ENCODE results near the gene RCSD1. TPM values are rescaled to one million over a fixed set of nuclear protein-coding genes. Genes with fewer than 3 reads are reported as not detected.
A peak's percentile ranks its signal among the peaks of the same experiment; 100 is the strongest.

Gene RCSD1
- total RNA-seq, 5 donors from 2014 or later (not counting 1 experiment from before 2014, with no cell fraction given) = 101 to 126 (median 107) TPM

GRCh38 chr1:167707942-167708341 is 77.9 kb downstream of the RCSD1 start:
- ChIA-PET CTCF (interaction anchor here in 1 of 2 donors (0.6 kb wide), 1 partner anchor 169 kb away, joined by 7 read pairs; no protein-coding TSS in a partner anchor), POLR2A (interaction anchor here (0.6 to 0.7 kb wide), 2 partner anchors 16 to 42 kb away, joined by 3 read pairs; no protein-coding TSS in a partner anchor)
- H3K27ac Mint-ChIP-seq = peak overlapping the region; percentile 56 to 87
- no peak overlapping the region for H3K4me3 Mint-ChIP-seq
- Histone ChIP-seq H3K9me3 (no peaks in the 10 kb centered on the region), H3K36me3 (ENCODE audit: control insufficient read depth in 2 of 2, extremely low read depth in 1 of 2, insufficient read depth in 1 of 2, low read length in 1 of 2) (peaks cover 0 to 37% of the 10 kb centered on the region in 2 donors), H3K27me3 (replicated peaks in 1 of 2; ENCODE audit: control insufficient read depth in 2 of 2, extremely low read depth in 1 of 2, insufficient read depth in 2 of 2, low read length in 1 of 2) (no peaks in the 10 kb centered on the region), H3K4me3 (ENCODE audit: control insufficient read depth in 1 of 2, extremely low read depth in 1 of 2, low read length in 1 of 2) (no peak overlapping the region), H3K27ac (ENCODE audit: low read length) (no peak overlapping the region), H3K4me1 (ENCODE audit: control insufficient read depth in 1 of 2, extremely low read depth in 1 of 2, insufficient read depth in 2 of 2, low read length in 2 of 2) (peaks cover 0 to 6% of the 10 kb centered on the region in 2 experiments)
- 84% methylated on average over 3 of the region's 4 CpGs for WGBS (ENCODE audit: insufficient coverage)
- H3K4me1 Mint-ChIP-seq = peaks cover 12 to 41% (median 23%) of the 10 kb centered on the region in 3 donors
- no peak for DNase-seq
- no peak for ATAC-seq (replicated peaks in 1 of 4)
- H3K9me3 Mint-ChIP-seq = no peaks in the 10 kb centered on the region
- H3K36me3 Mint-ChIP-seq = peaks cover 29% of the 10 kb centered on the region
- H3K27me3 Mint-ChIP-seq = no peaks in the 10 kb centered on the region

GRCh38 chr1:167708940-167709389 is 78.9 kb downstream of the RCSD1 start:
- H3K27ac ChIP-seq (ENCODE audit: low read length) = no peak overlapping the region
- Mint-ChIP-seq H3K4me3 (no peak overlapping the region), H3K27ac (peak overlapping the region; percentile 36 to 87), H3K36me3 (peaks cover 18% of the 10 kb centered on the region), H3K4me1 (peaks cover 20 to 41% (median 27%) of the 10 kb centered on the region in 3 donors), H3K27me3 (no peaks in the 10 kb centered on the region), H3K9me3 (no peaks in the 10 kb centered on the region)
- POLR2A ChIA-PET = no interaction called here
- WGBS (ENCODE audit: insufficient coverage) = 80% methylated on average over 2 of the region's 3 CpGs
- DNase-seq = no peak
- CTCF ChIA-PET = no interaction called here
- peaks cover 0 to 16% of the 10 kb centered on the region in 2 experiments for H3K4me1 ChIP-seq (ENCODE audit: control insufficient read depth in 1 of 2, extremely low read depth in 1 of 2, insufficient read depth in 2 of 2, low read length in 2 of 2)
- H3K36me3 ChIP-seq (ENCODE audit: control insufficient read depth in 2 of 2, extremely low read depth in 1 of 2, insufficient read depth in 1 of 2, low read length in 1 of 2) = peaks cover 0 to 26% of the 10 kb centered on the region in 2 donors
- H3K9me3 ChIP-seq = no peaks in the 10 kb centered on the region
- no peak for ATAC-seq (replicated peaks in 1 of 4)
- no peak overlapping the region for H3K4me3 ChIP-seq (ENCODE audit: control insufficient read depth in 1 of 2, extremely low read depth in 1 of 2, low read length in 1 of 2)
- no peaks in the 10 kb centered on the region for H3K27me3 ChIP-seq (replicated peaks in 1 of 2; ENCODE audit: control insufficient read depth in 2 of 2, extremely low read depth in 1 of 2, insufficient read depth in 2 of 2, low read length in 1 of 2)

- peaks cover 28 to 49% (median 39%) of the 10 kb centered on the region in 3 donors for H3K4me1 Mint-ChIP-seq
- Histone ChIP-seq H3K4me3 (ENCODE audit: control insufficient read depth in 1 of 2, extremely low read depth in 1 of 2, low read length in 1 of 2) (no peak overlapping the region), H3K9me3 (no peaks in the 10 kb centered on the region), H3K4me1 (ENCODE audit: control insufficient read depth in 1 of 2, extremely low read depth in 1 of 2, insufficient read depth in 2 of 2, low read length in 2 of 2) (peaks cover 4 to 25% of the 10 kb centered on the region in 2 experiments), H3K27me3 (replicated peaks in 1 of 2; ENCODE audit: control insufficient read depth in 2 of 2, extremely low read depth in 1 of 2, insufficient read depth in 2 of 2, low read length in 1 of 2) (no peaks in the 10 kb centered on the region), H3K27ac (ENCODE audit: low read length) (no peak overlapping the region), H3K36me3 (ENCODE audit: control insufficient read depth in 2 of 2, extremely low read depth in 1 of 2, insufficient read depth in 1 of 2, low read length in 1 of 2) (peaks cover 0 to 8% of the 10 kb centered on the region in 2 donors)
- WGBS (ENCODE audit: insufficient coverage) = no CpG with 5 or more reads among the region's 1 CpG
- no peak overlapping the region for H3K4me3 Mint-ChIP-seq
- DNase-seq = no peak
- no peak for ATAC-seq (replicated peaks in 1 of 4)
- peaks cover 0 to 6% of the 10 kb centered on the region in 2 donors for H3K27me3 Mint-ChIP-seq
- H3K9me3 Mint-ChIP-seq = no peaks in the 10 kb centered on the region
- ChIA-PET CTCF (no interaction called here), POLR2A (no interaction called here)
- H3K27ac Mint-ChIP-seq = no peak overlapping the region
- peaks cover 4% of the 10 kb centered on the region for H3K36me3 Mint-ChIP-seq
Observed at GRCh38 chr1:167710836-167711235, 80.8 kb downstream of the RCSD1 start.

GRCh38 chr1:167711797-167712196 is 81.8 kb downstream of the RCSD1 start:
- Histone ChIP-seq H3K9me3 (no peaks in the 10 kb centered on the region), H3K27me3 (replicated peaks in 1 of 2; ENCODE audit: control insufficient read depth in 2 of 2, extremely low read depth in 1 of 2, insufficient read depth in 2 of 2, low read length in 1 of 2) (no peaks in the 10 kb centered on the region), H3K36me3 (ENCODE audit: control insufficient read depth in 2 of 2, extremely low read depth in 1 of 2, insufficient read depth in 1 of 2, low read length in 1 of 2) (no peaks in the 10 kb centered on the region), H3K27ac (ENCODE audit: low read length) (no peak overlapping the region), H3K4me3 (ENCODE audit: control insufficient read depth in 1 of 2, extremely low read depth in 1 of 2, low read length in 1 of 2) (no peak overlapping the region), H3K4me1 (ENCODE audit: control insufficient read depth in 1 of 2, extremely low read depth in 1 of 2, insufficient read depth in 2 of 2, low read length in 2 of 2) (peaks cover 6 to 28% of the 10 kb centered on the region in 2 experiments)
- Mint-ChIP-seq H3K36me3 (peaks cover 3% of the 10 kb centered on the region), H3K4me1 (peaks cover 32 to 50% (median 42%) of the 10 kb centered on the region in 3 donors), H3K27me3 (peaks cover 0 to 6% of the 10 kb centered on the region in 2 donors), H3K9me3 (no peaks in the 10 kb centered on the region), H3K27ac (peak overlapping the region; percentile 15 to 45), H3K4me3 (no peak overlapping the region)
- no CpG with 5 or more reads among the region's 3 CpGs for WGBS (ENCODE audit: insufficient coverage)
- ChIA-PET CTCF (no interaction called here), POLR2A (no interaction called here)
- ATAC-seq (replicated peaks in 1 of 4) = no peak
- no peak for DNase-seq

- peak overlapping the region; percentile 38 for H3K27ac ChIP-seq (ENCODE audit: low read length)
- CTCF ChIA-PET = interaction anchor here in 1 of 2 donors (0.7 kb wide), 1 partner anchor 226 kb away, joined by 3 read pairs; no protein-coding TSS in a partner anchor
Observed at GRCh38 chr1:167713330-167714081, 83.5 kb downstream of the RCSD1 start.

GRCh38 chr1:167714098-167714438 is 84.0 kb downstream of the RCSD1 start:
- CTCF ChIA-PET = interaction anchor here in 1 of 2 donors (0.7 to 1.7 kb wide), 3 partner anchors 26 to 494 kb away, joined by 3 to 13 read pairs (median 10); partner anchors contain the start of gene POU2F1
- H3K27ac ChIP-seq (ENCODE audit: low read length) = peak overlapping the region; percentile 38
- under 1% methylated on average over 26 of the region's 28 CpGs for WGBS (ENCODE audit: insufficient coverage)
- ATAC-seq (replicated peaks in 1 of 4) (peak; percentile 63 to 72 (median 68)), DNase-seq (peak in 1 of 35 experiments; percentile 73)
- POLR2A ChIA-PET = interaction anchor here (0.6 to 1.9 kb wide), 4 partner anchors 77 to 890 kb away, joined by 3 to 10 read pairs (median 8); partner anchors contain the start of gene POU2F1 (in 1 of the 2)
- H3K4me1 Mint-ChIP-seq = peaks cover 33 to 39% (median 37%) of the 10 kb centered on the region in 3 donors
- H3K27ac Mint-ChIP-seq = peak overlapping the region; percentile 25 to 77
- no peaks in the 10 kb centered on the region for H3K36me3 ChIP-seq (ENCODE audit: control insufficient read depth in 2 of 2, extremely low read depth in 1 of 2, insufficient read depth in 1 of 2, low read length in 1 of 2)
- no peaks in the 10 kb centered on the region for H3K27me3 ChIP-seq (replicated peaks in 1 of 2; ENCODE audit: control insufficient read depth in 2 of 2, extremely low read depth in 1 of 2, insufficient read depth in 2 of 2, low read length in 1 of 2)
- H3K9me3 Mint-ChIP-seq = no peaks in the 10 kb centered on the region
- peaks cover 9 to 27% of the 10 kb centered on the region in 2 experiments for H3K4me1 ChIP-seq (ENCODE audit: control insufficient read depth in 1 of 2, extremely low read depth in 1 of 2, insufficient read depth in 2 of 2, low read length in 2 of 2)
- peak overlapping the region; percentile 82 to 87 (median 83) for H3K4me3 Mint-ChIP-seq
- no peaks in the 10 kb centered on the region for H3K9me3 ChIP-seq
- H3K36me3 Mint-ChIP-seq = no peaks in the 10 kb centered on the region
- H3K4me3 ChIP-seq (ENCODE audit: control insufficient read depth in 1 of 2, extremely low read depth in 1 of 2, low read length in 1 of 2) = peak overlapping the region; percentile 70 to 91
- peaks cover 0 to 6% of the 10 kb centered on the region in 2 donors for H3K27me3 Mint-ChIP-seq

More at GRCh38 chr1:167713330-167714081, 83.5 kb downstream of the RCSD1 start:
- ATAC-seq (replicated peaks in 1 of 4) (no peak), DNase-seq (peak in 4 of 35 experiments; percentile 4 to 40 (median 20))
- peaks cover 0 to 6% of the 10 kb centered on the region in 2 donors for H3K27me3 Mint-ChIP-seq
- Histone ChIP-seq H3K27me3 (replicated peaks in 1 of 2; ENCODE audit: control insufficient read depth in 2 of 2, extremely low read depth in 1 of 2, insufficient read depth in 2 of 2, low read length in 1 of 2) (no peaks in the 10 kb centered on the region), H3K4me1 (ENCODE audit: control insufficient read depth in 1 of 2, extremely low read depth in 1 of 2, insufficient read depth in 2 of 2, low read length in 2 of 2) (peaks cover 6 to 30% of the 10 kb centered on the region in 2 experiments), H3K4me3 (ENCODE audit: control insufficient read depth in 1 of 2, extremely low read depth in 1 of 2, low read length in 1 of 2) (peak overlapping the region; percentile 70 to 91), H3K36me3 (ENCODE audit: control insufficient read depth in 2 of 2, extremely low read depth in 1 of 2, insufficient read depth in 1 of 2, low read length in 1 of 2) (no peaks in the 10 kb centered on the region), H3K9me3 (no peaks in the 10 kb centered on the region)
- H3K4me3 Mint-ChIP-seq = peak overlapping the region; percentile 82 to 87 (median 83)
- POLR2A ChIA-PET = interaction anchor here (0.6 kb wide), 4 partner anchors 77 to 890 kb away, joined by 3 to 9 read pairs (median 7); no protein-coding TSS in a partner anchor
- no peaks in the 10 kb centered on the region for H3K9me3 Mint-ChIP-seq
- 5% methylated on average over 17 of the region's 31 CpGs for WGBS (ENCODE audit: insufficient coverage)
- H3K36me3 Mint-ChIP-seq = no peaks in the 10 kb centered on the region
- H3K27ac Mint-ChIP-seq = peak overlapping the region; percentile 77 to 84
- H3K4me1 Mint-ChIP-seq = peaks cover 35 to 41% (median 40%) of the 10 kb centered on the region in 3 donors
